Heart left ventricle (tissue), 13 donors: ENCODE measurements around the gene C17orf58.
"Not testable (repeated sequence)": the region's sequence is repeated elsewhere in the genome, so short reads cannot be mapped to it uniquely, and the experiment has no call there.

Experiments used
- CTCF ChIP-seq, 12 donors: fragments of 200-600 bp; sonication (generic) in 4 of 12; IDR thresholded peaks; one replicate each; pipeline versions ENCODE4 v1.5.0 to v1.8.0; 2018 to 2022; ENCODE audit warnings: antibody characterized with exemption in 12 of 12, mild to moderate bottlenecking in 5 of 12
- POLR2A ChIP-seq, 2 donors: fragments of 450-650 bp; IDR thresholded peaks; one replicate each; pipeline ENCODE4 v1.6.1; 2017; ENCODE audit warnings: antibody characterized with exemption in 2 of 2, mild to moderate bottlenecking in 2 of 2, moderate library complexity in 2 of 2
- donor health status: ischemic (EF 13 %, LVEDD 7.1; RV severe dilation, severe dysfunction).
- donor health status: DM: no; HTN: yes; CAD: no.
- donor health status: DM: no; HTN: no; CAD: no.
- donor health status: ischemic (EF 25% LVEDD 6.9; RV normal size, moderate dysfunction).
- donor health status: ischemic (EF 25% LVEDD 5.7; RV mildly dilated, moderate dysfunction).
- donor health status: ischemic (EF 35%, LVEDD 5.7; RV mildly dilated, moderate dysfunction).
- donor health status: nonischemic (EF 11% LVEDD 7.7; RV severe dilation, severe dysfunction).
- donor health status: DM: yes; HTN: yes; CAD: no.
- donor health status: PGD.
- donor health status: ischemic (EF 29% LVEDD 5.4; RV normal size, mild dysfunction).
- donor health status: nonischemic (EF 23%, LVEDD 6.1; RV moderate dilation, normal function).

- not testable (repeated sequence) for TF ChIP-seq CTCF, POLR2A (IDR thresholded peaks at IDR 0.05)
Measured at GRCh38 chr17:68018493-68018892, 22.2 kb upstream of the C17orf58 start.
